Suprapubic skin (tissue), 3 donors: ENCODE data around the gene LRP4.

Experiments
- POLR2AphosphoS5 ChIP-seq, 3 donors: sonication (generic); formaldehyde crosslinking; IDR thresholded peaks; one replicate each; pipeline ENCODE4 v1.6.1; 2017; ENCODE audit warnings: antibody characterized with exemption in 3 of 3
- TF ChIP-seq, protein P1 (sequence below), 2 donors: fragments of 200-600 bp in 1 of 2; fragments of 450-650 bp in 1 of 2; sonication (generic) in 1 of 2; IDR thresholded peaks; one replicate each; pipeline ENCODE4 v1.5.1; 2016 to 2019; ENCODE audit warnings: antibody characterized with exemption in 2 of 2, mild to moderate bottlenecking in 1 of 2, moderate library complexity in 1 of 2

DNA sequence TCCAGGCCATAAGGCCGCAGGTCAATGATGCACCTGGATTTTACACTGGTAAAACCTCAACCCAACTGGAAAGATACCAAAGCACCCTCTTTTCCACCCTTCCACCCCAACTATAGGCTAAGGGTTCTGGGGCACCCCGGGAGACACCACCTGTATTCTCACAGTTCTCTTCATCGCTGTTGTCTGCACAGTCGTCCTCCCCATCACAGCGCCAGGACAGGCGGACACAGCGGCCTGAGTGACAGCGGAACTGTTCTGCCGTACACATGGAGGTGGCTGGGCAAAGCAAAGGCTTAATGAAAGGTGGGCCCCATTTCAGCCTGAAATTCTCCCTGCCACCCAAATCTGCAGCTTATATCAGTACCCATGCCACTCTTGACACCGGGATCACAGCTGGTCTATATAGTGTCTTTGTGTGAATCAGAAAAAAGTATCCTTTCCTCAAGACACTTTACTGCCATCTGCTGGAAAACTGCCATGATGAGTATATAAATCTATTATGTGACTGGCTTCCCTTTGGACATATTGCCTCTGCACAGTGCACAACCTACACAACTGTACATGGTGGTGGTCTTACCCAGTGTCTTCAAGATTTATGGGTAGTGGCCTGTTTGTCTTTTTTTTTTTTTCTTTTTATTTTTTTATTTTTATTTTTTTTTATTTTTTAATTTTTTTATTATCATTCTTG, 21.5 kb downstream of the LRP4 start:
- TF ChIP-seq, protein P1, sequence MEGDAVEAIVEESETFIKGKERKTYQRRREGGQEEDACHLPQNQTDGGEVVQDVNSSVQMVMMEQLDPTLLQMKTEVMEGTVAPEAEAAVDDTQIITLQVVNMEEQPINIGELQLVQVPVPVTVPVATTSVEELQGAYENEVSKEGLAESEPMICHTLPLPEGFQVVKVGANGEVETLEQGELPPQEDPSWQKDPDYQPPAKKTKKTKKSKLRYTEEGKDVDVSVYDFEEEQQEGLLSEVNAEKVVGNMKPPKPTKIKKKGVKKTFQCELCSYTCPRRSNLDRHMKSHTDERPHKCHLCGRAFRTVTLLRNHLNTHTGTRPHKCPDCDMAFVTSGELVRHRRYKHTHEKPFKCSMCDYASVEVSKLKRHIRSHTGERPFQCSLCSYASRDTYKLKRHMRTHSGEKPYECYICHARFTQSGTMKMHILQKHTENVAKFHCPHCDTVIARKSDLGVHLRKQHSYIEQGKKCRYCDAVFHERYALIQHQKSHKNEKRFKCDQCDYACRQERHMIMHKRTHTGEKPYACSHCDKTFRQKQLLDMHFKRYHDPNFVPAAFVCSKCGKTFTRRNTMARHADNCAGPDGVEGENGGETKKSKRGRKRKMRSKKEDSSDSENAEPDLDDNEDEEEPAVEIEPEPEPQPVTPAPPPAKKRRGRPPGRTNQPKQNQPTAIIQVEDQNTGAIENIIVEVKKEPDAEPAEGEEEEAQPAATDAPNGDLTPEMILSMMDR (IDR thresholded peaks at IDR 0.05), result no peak
- TF ChIP-seq POLR2AphosphoS5 (IDR thresholded peaks at IDR 0.05), result no peak
